Stomach (tissue), 9 donors: ENCODE results near the gene RPS28. TPM values are rescaled to one million over a fixed set of nuclear protein-coding genes. Genes with fewer than 3 reads are reported as not detected.

Experiments used
- DNase-seq, 2 donors: peaks; one replicate each; pipeline versions ENCODE4 v3.0.0 to v3.0.0-alpha.2; 2013 to 2019
- H3K27ac ChIP-seq, 5 donors: fragments of 200-600 bp in 4 of 5; sonication (generic) in 4 of 5; one replicate each; pipeline ENCODE4 v1.5.1; 2013 to 2019; ENCODE audit warnings: mild to moderate bottlenecking in 1 of 5, moderate library complexity in 1 of 5
- H3K27me3 ChIP-seq, 3 donors: fragments of 200-600 bp; sonication (generic); one replicate each; pipeline ENCODE4 v1.5.1; 2017 to 2019; ENCODE audit warnings: mixed run types in 1 of 3
- H3K36me3 ChIP-seq, 4 donors: fragments of 200-600 bp; sonication (generic); 1 replicate in 3 of 4; 2 replicates in 1 of 4; pipeline ENCODE4 v1.5.1; 2016 to 2019
- H3K4me1 ChIP-seq, 4 donors: fragments of 200-600 bp; sonication (generic); one replicate each; pipeline ENCODE4 v1.5.1; 2016 to 2019
- H3K4me3 ChIP-seq, 4 donors: fragments of 200-600 bp; sonication (generic) in 3 of 4; one replicate each; pipeline ENCODE4 v1.5.1; 2016 to 2019; ENCODE audit warnings: mild to moderate bottlenecking in 1 of 4
- H3K9me3 ChIP-seq, 4 donors: fragments of 200-600 bp; sonication (generic); one replicate each; pipeline ENCODE4 v1.5.1; 2016 to 2019
- CTCF ChIP-seq, 7 experiments: fragments of 450-650 bp in 4 of 7; fragments of 200-600 bp in 3 of 7; sonication (generic) in 3 of 7; IDR thresholded peaks; one replicate each; pipeline ENCODE4 v1.5.1; 2016 to 2019; ENCODE audit warnings: antibody characterized with exemption in 7 of 7, control low read depth in 2 of 7, mild to moderate bottlenecking in 1 of 7
- EP300 ChIP-seq: sonication (generic); formaldehyde crosslinking; IDR thresholded peaks from one replicate; pipeline ENCODE4 v1.6.1; 2017; ENCODE audit warnings: antibody characterized with exemption
- POLR2A ChIP-seq, 4 donors: fragments of 450-650 bp; IDR thresholded peaks; one replicate each; pipeline ENCODE4 v1.6.1; 2016; ENCODE audit warnings: antibody characterized with exemption in 4 of 4, control low read depth in 2 of 4, mild to moderate bottlenecking in 1 of 4, moderate library complexity in 1 of 4
- POLR2AphosphoS5 ChIP-seq, 3 donors: sonication (generic); formaldehyde crosslinking; IDR thresholded peaks; one replicate each; pipeline ENCODE4 v1.6.1; 2016; ENCODE audit warnings: antibody characterized with exemption in 3 of 3
- WGBS, 5 donors: extraction: QIAGEN DNeasy Blood & Tissue Kit in 3 of 5; methylation state at CpG; one replicate each; pipeline versions ENCODE4 v1.1.5 to v1.1.7; 2013 to 2018; 5-methylcytosine and 5-hydroxymethylcytosine counted together
- intact Hi-C: fragments of 100-400 bp; cut with DNase I; formaldehyde crosslinking; loops from one replicate; pipeline ENCODE4 v1.15.1; 2023; ENCODE audit warnings: low total_unique reads
- polyA plus RNA-seq, 3 donors: library from polyadenylated mRNA; stranded (reverse); fragments of 200-250 nt; gene quantifications; one replicate each; pipeline ENCODE4 v1.2.3, GENCODE V29; 2013
- total RNA-seq, 5 donors: library from RNA; depleted of rRNA; stranded (reverse); fragments of >200 nt; gene quantifications; one replicate each; pipeline versions ENCODE4 v1.1.0 to v1.2.3, GENCODE V29; 2014 to 2016
- donor health status: healthy with polysubstance abuse.
- donor health status: Bipolar disorder and iron deficiency.
- donor health status: healthy.

RPS28 gene
- total and polyA plus RNA-seq, 8 donors = 335 to 2,088 (median 820) TPM

DNA sequence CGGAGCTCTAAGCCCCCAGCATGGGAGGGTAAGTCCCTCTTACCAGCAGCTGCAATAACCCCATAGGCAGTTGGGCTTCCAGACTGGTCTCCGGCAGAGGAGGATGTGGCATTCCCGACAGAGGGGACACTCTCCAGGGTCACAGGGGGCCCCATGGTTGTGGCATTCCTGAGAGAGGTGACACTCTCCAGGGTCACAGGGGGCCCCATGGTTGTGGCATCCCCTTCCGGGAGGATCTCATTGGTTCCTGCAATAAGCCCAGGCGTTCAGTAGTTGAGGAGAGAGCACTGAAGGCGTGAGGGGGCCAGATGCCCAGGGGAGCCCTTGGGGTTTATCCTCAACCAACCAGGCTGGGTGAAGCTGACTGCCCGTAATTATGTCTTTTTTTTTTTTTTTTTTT, 18.6 kb upstream of the RPS28 start:
- intact Hi-C loops = no loop called here
- no peaks in the 10 kb centered on the region for H3K27me3 ChIP-seq
- no peak overlapping the region for H3K27ac ChIP-seq
- H3K4me1 ChIP-seq = peaks cover 16 to 26% (median 19%) of the 10 kb centered on the region in 4 donors
- H3K4me3 ChIP-seq = no peak overlapping the region
- H3K36me3 ChIP-seq = peaks cover 0 to 24% (median 14%) of the 10 kb centered on the region in 4 donors
- WGBS, 5 donors = 73 to 84% (median 75%) methylated on average over 6 to 7 of the region's 7 CpGs
- TF ChIP-seq POLR2AphosphoS5 (IDR thresholded peaks at IDR 0.05) (no peak), POLR2A (IDR thresholded peaks at IDR 0.05) (no peak)
- H3K9me3 ChIP-seq = no peaks in the 10 kb centered on the region
- DNase-seq = peak in 1 of 2 donors; percentile 15

GRCh38 chr19:8304841-8305621, 16.3 kb upstream of the RPS28 start:
- H3K36me3 ChIP-seq = peaks cover under 1 to 32% (median 21%) of the 10 kb centered on the region in 4 donors
- intact Hi-C loops = no loop called here
- TF ChIP-seq POLR2AphosphoS5 (IDR thresholded peaks at IDR 0.05) (no peak), POLR2A (IDR thresholded peaks at IDR 0.05) (no peak), EP300 (no peak), CTCF (IDR thresholded peaks at IDR 0.05) (no peak)

DNA sequence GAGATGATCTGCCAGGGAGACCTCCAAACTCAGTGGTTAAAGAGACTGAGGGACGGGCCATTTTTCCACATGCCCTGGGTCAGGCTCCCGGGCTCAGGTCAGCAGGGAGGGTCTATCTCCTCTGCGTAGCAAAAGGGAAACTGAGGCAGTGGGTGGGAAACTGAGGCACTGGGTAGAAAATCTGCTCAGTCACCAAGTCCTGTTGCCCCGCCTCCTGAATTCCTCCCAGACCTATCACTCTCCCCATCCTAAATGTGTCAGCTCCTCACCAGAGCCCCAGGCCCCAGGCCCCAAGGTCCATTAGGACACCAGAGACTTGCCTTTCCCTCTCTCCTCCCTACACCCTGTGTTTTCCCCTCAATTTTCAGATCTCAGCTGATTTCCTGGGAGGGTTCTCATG, 15.5 kb upstream of the RPS28 start:
- no peaks in the 10 kb centered on the region for H3K27me3 ChIP-seq
- H3K9me3 ChIP-seq = no peaks in the 10 kb centered on the region
- peaks cover 8 to 40% (median 29%) of the 10 kb centered on the region in 4 donors for H3K36me3 ChIP-seq
- no peak overlapping the region for H3K4me3 ChIP-seq
- 70 to 92% (median 80%) methylated on average over 4 of the region's 4 CpGs for WGBS, 5 donors
- H3K27ac ChIP-seq = peak overlapping the region in 2 of 5 donors; percentile 22 to 87
- intact Hi-C loops = no loop called here
- TF ChIP-seq POLR2AphosphoS5 (IDR thresholded peaks at IDR 0.05) (no peak), POLR2A (IDR thresholded peaks at IDR 0.05) (no peak), CTCF (IDR thresholded peaks at IDR 0.05) (no peak), EP300 (no peak)
- peaks cover 27 to 46% (median 37%) of the 10 kb centered on the region in 4 donors for H3K4me1 ChIP-seq
- DNase-seq = no peak

More at GRCh38 chr19:8304841-8305621, 16.3 kb upstream of the RPS28 start:
- 73 to 85% (median 83%) methylated on average over 30 to 33 of the region's 33 CpGs for WGBS, 5 donors
- Histone ChIP-seq H3K4me3 (no peak overlapping the region), H3K9me3 (no peaks in the 10 kb centered on the region), H3K27me3 (no peaks in the 10 kb centered on the region), H3K27ac (no peak overlapping the region), H3K4me1 (peaks cover 27 to 46% (median 37%) of the 10 kb centered on the region in 4 donors)
- DNase-seq = peak in 1 of 2 donors; percentile 26

DNA sequence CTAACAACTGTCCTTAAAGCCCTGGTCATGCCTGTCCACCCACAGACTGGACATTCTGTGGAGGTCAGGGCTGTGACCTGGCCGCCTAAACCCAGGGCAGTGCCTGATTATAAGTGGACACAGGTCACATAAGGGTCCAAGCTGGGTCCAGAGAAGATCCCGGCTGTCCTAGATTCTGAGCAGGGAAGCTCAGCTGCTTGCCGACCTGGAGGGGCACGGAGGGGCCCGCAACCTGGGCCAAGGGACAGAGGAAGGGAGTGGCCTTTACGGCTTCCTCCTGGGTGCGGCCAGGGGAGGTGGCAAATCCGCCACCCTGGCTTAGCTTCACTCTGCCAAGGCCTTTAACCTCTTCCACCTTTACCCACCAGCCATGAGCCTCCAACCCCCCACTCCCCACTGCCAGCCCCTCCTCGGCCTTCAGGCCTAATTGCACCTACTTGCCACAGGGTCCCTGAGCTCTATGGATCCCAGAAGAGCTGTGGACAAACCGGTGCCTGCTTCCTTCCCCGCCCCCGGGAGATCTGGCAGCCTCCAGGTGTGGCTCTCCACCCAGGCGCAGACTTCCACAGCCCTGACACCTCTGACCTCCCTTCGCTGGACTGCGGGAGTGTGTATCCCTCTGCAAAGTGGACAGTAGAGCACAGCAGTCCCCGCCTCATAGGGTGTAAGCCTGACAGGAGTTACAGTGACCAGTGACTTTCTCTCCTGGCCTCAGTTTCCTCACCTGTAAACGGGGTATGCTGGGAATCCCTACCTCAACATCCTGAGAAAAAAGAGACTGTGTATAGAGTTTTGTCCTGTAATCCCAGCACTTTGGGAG, 14.9 kb upstream of the RPS28 start:
- Histone ChIP-seq H3K36me3 (peaks cover 14 to 46% (median 35%) of the 10 kb centered on the region in 4 donors), H3K27ac (peak overlapping the region in 4 of 5 donors; percentile 7 to 87 (median 16)), H3K4me1 (peaks cover 27 to 46% (median 38%) of the 10 kb centered on the region in 4 donors), H3K4me3 (peak overlapping the region in 2 of 4 donors; percentile 64 to 70), H3K9me3 (no peaks in the 10 kb centered on the region), H3K27me3 (no peaks in the 10 kb centered on the region)
- WGBS, 5 donors = 38 to 56% (median 53%) methylated on average over 13 to 17 of the region's 17 CpGs
- TF ChIP-seq EP300 (no peak), POLR2AphosphoS5 (IDR thresholded peaks at IDR 0.05) (no peak), POLR2A (IDR thresholded peaks at IDR 0.05) (no peak), CTCF (IDR thresholded peaks at IDR 0.05) (no peak)
- intact Hi-C loops = no loop called here
- peak in 1 of 2 donors; percentile 25 for DNase-seq
